Mucosa of rectum (tissue), 2 donors: ENCODE data around the gene TTC36.
"Not testable (repeated sequence)": the region's sequence is repeated elsewhere in the genome, so short reads cannot be mapped to it uniquely, and the experiment has no call there.

Experiments used
- H3K27ac ChIP-seq, 2 donors: one replicate each; pipeline ENCODE4 v1.7.0; 2013; ENCODE audit warnings: inconsistent platforms in 2 of 2, low read depth in 2 of 2, low read length in 2 of 2
- H3K27me3 ChIP-seq, 2 donors: one replicate each; pipeline ENCODE4 v1.7.0; 2013; ENCODE audit warnings: low read length in 2 of 2; ENCODE audit not compliant: control insufficient read depth in 2 of 2, insufficient read depth in 2 of 2
- H3K36me3 ChIP-seq, 2 donors: one replicate each; pipeline ENCODE4 v1.7.0; 2013; ENCODE audit warnings: low read length in 2 of 2; ENCODE audit not compliant: control insufficient read depth in 2 of 2, insufficient read depth in 2 of 2
- H3K4me1 ChIP-seq, 2 donors: one replicate each; pipeline ENCODE4 v1.7.0; 2013; ENCODE audit warnings: low read length in 2 of 2, mild to moderate bottlenecking in 1 of 2; ENCODE audit not compliant: control insufficient read depth in 2 of 2, insufficient read depth in 2 of 2
- H3K4me3 ChIP-seq, 2 donors: one replicate each; pipeline ENCODE4 v1.7.0; 2013; ENCODE audit warnings: low read length in 2 of 2
- H3K9ac ChIP-seq, 2 donors: one replicate each; pipeline ENCODE4 v1.7.0; 2013; ENCODE audit warnings: low read length in 2 of 2, low read depth in 1 of 2, mild to moderate bottlenecking in 1 of 2
- H3K9me3 ChIP-seq, 2 donors: one replicate each; pipeline ENCODE4 v1.7.0; 2013; ENCODE audit warnings: low read length in 2 of 2; ENCODE audit not compliant: control insufficient read depth in 2 of 2
- donor health status: healthy.
- donor health status: Normal muscosa, but diverticular disease.

The TTC36 gene

DNA sequence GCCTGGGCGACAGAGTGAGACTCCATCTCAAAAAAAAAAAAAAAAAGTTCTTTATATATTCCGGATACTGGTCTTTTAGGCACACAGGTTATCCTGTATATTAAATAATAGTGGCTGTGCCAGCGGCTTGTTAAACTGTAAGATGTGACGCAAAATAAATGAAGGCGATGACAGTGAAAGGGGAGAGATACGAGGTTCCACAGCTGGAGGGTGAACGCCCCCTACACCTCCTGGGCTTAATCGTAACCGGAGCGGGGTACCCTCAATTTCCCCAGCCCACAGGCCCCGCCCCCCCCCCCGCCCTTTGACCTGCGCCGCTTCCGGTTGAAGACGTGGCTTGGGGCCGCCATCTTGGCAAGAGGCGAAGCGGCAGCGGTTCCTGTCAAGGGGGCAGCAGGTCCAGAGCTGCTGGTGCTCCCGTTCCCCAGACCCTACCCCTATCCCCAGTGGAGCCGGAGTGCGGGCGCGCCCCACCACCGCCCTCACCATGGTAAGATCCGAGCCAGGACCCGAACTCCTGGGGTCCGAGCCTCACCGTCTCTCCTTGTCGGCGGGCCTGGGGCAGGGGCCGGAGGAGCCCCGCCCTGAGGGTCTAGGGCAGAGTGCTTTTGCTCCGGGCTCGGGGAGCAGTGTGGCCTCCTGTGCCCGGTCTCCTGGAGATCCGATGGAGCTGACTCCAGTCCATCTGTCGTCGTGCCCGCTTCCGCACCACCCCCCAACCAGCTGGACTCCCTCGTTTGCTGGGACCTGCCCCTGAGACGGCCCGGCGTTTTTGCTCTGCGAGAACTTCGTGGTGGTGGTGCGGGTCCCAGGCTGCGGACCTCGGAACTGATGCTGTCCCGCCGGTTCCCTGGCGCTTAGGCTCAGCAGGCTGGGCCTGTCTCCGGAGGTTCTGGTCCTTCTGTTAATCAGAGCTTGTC lies 45.0 kb downstream of the TTC36 start, which contains the start of gene ARCN1:
Gene ARCN1 (plus strand): TSS at position 349 of the 920 bp plus-strand sequence. CDS start 139 bp downstream, at position 488.
- H3K4me3 ChIP-seq = peak within 1 kb of the TSS; percentile 89 to 98
- peaks cover 8 to 10% of the 10 kb centered on the region in 2 donors for H3K4me1 ChIP-seq
- no peaks in the 10 kb centered on the region for H3K9me3 ChIP-seq
- peak within 1 kb of the TSS; percentile 96 to 97 for H3K27ac ChIP-seq
- H3K36me3 ChIP-seq = no peaks in the 10 kb centered on the region
- no peaks in the 10 kb centered on the region for H3K27me3 ChIP-seq
- peak within 1 kb of the TSS; percentile 99 for H3K9ac ChIP-seq

DNA sequence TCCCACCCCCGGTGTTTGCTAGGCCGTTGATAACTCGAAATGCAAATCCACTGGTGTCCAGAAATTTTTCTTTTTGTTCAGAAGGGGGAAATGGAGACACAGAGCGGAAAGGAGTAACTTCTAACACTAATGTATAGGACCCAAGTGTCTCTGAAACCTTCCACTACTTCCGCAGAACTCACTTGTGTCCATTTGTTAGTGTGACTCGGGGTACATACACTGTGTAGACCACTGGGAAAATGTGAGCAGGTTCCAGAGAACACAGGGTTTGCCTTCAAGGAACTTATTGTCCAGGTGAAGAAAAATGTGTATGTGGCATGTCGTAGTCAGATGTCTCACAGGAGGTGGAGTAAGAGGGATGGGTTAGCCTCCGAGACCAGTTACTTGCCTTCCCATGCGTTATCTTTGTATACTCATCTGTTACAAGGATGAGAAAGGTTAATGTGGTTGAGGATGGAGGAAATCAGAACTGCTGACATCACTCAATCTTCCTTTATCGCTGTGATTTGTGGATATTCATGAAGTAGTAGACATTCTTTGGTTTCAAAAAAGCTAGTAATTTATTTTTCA lies 45.8 kb downstream of the TTC36 start:
- Histone ChIP-seq H3K27ac (peak overlapping the region; percentile 96 to 97), H3K4me1 (peaks cover 8 to 10% of the 10 kb centered on the region in 2 donors), H3K4me3 (peak overlapping the region; percentile 89 to 98), H3K9ac (peak overlapping the region; percentile 99), H3K36me3 (no peaks in the 10 kb centered on the region), H3K9me3 (no peaks in the 10 kb centered on the region), H3K27me3 (no peaks in the 10 kb centered on the region)

DNA sequence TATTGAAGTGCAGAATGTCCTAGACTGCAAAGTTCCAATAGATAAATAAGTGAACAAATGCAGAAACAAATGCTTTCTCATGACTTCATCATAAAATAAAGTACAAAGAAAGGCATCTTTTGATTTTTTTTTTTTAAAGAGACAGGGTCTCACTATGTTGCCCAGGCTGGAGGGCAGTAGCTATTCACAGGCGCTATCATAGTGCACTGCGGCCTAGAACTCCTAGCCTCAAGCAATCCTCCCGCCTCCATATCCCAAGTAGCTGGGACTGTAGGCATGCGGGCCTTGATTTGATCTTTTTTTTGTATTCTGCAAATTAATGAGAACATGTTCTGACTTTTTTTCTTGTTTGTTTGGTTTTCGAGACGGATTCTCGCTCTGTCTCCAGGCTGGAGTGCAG lies 47.4 kb downstream of the TTC36 start:
- peak overlapping the region in 1 of 2 donors; percentile 43 for H3K4me3 ChIP-seq
- no peaks in the 10 kb centered on the region for H3K27me3 ChIP-seq
- H3K4me1 ChIP-seq = peaks cover 8 to 10% of the 10 kb centered on the region in 2 donors
- no peak overlapping the region for H3K27ac ChIP-seq
- H3K36me3 ChIP-seq = no peaks in the 10 kb centered on the region
- H3K9ac ChIP-seq = no peak overlapping the region
- no peaks in the 10 kb centered on the region for H3K9me3 ChIP-seq

DNA sequence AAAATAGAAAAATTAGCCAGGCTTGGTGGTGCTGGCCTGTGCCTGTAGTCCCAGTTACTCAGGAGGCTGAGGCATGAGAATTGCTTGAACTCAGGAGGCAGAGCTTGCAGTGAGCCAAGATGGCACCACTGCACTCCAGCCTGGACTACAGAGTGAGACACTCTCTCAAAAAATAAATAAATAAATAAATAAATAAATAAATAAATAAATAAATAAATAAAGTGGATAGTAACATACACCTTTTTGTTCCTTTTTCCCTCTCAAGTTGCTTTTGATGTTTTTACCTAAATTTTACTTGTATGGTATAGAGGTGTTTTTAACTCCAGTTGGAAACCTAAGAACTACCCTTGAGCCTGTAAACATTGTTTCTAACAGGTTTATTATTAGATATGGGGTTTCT lies 50.7 kb downstream of the TTC36 start:
- not testable (repeated sequence) for H3K27ac ChIP-seq, H3K4me3 ChIP-seq, H3K27me3 ChIP-seq, H3K9me3 ChIP-seq, H3K4me1 ChIP-seq, H3K9ac ChIP-seq
- H3K36me3 ChIP-seq = peaks cover 14 to 20% of the 10 kb centered on the region in 2 donors
